GM21367 (cell line): Measurements from ENCODE around the gene AICDA.
"Not testable (repeated sequence)": the region's sequence is repeated elsewhere in the genome, so short reads cannot be mapped to it uniquely, and the experiment has no call there.

Experiments
- ATAC-seq: cut with Tn5 transposase; IDR thresholded peaks from one replicate; pipeline ENCODE4 v1.9.1; 2021; ENCODE audit not compliant: unreplicated experiment

Gene AICDA

DNA sequence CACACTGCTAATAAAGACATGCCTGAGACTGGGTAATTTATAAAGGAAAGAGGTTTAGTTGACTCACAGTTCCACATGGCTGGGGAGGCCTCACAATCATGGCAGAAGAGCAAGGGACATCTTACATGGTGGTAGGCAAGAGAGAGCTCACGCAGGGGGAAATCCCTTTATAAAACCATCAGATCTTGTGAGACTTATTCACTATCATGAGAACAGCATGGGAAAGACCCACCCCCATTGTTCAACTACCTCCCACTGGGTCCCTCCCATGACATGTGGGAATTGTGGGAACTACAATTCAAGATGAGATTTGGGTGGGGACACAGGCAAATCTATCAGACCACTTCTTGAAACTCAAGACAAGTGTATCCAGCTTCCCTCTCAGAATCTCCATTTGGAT lies 1.2 kb upstream of the AICDA start:
- ATAC-seq = not testable (repeated sequence)

GRCh38 chr12:8609061-8609570 lies 3.5 kb downstream of the AICDA start:
- ATAC-seq = no peak

DNA sequence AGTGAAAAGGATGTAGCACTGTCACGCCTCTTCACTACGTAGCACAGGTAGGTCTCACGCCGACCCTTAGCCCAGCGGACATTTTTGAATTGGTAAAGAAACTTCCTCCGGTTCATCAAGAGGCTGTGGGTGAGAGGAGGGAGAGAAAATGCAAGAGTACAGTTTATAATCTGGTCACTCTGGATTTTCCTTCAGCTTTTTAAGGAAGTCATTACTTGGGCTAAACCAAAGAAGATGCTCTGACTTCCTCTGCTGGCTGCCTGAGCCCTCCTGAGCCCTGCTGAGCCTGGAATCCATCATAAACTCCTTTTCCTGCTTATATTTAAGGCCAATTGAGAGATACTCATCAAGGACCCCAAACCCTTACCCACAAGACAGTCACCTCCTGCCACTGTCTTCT lies 5.8 kb downstream of the AICDA start:
- no peak for ATAC-seq

- ATAC-seq = no peak
Measured at GRCh38 chr12:8605057-8605456, 7.6 kb downstream of the AICDA start.

GRCh38 chr12:8603856-8604255 lies 8.8 kb downstream of the AICDA start:
- no peak for ATAC-seq

DNA sequence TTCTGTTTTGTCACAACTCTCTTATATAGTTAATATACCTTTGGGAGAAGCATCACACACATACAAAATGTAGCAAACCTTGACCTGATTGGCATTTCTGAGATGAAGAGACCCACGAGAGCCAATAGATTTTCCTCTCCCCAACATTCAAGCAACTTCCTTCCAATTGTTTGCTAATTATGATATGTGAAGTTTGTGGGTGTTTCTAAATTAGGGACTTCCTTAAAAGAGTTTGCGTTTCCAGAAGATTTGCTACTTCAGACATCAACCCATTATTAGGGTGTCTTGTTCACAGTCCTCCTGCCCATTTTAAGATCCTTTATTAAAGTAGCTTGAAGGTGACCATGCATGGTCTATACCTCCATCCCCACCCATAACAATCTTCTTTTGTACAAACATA lies 9.4 kb downstream of the AICDA start:
- no peak for ATAC-seq

DNA sequence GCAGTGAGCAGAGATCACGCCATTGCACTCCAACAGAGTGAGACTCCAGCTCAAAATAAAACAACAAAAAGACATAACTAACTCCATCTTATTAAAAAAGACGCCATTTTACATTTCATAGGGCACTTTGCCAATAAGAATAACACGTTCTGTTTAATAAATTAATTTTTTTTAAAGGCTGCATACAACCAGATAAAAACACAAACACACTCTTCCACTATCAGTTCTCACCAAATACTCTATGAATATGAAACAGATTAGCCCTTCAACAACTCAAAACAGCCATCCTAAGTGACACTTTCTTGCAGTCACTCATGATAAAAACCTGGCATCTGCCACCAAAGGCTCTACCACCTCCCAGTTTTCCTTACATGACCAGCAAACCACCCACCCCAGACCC lies 16.1 kb downstream of the AICDA start:
- ATAC-seq = no peak

DNA sequence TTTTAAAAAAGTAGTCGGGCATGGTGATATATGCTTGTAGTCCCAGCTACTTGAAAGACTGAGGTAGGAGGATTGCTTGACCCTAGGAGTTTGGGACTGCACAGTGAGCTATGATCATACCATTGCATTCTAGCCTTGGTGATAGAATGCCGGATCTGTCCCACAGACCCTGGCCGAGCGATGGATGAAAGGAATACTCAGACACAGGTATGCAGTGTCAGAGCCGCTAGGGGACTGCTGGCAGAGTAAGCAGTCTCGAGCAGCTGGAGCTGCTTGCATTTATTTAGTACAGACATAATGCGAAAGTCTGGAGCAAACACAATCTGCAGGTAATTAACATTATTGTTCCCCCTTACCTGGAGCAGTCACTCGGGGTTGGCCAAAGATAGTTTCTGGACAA lies 18.6 kb downstream of the AICDA start:
- no peak for ATAC-seq

DNA sequence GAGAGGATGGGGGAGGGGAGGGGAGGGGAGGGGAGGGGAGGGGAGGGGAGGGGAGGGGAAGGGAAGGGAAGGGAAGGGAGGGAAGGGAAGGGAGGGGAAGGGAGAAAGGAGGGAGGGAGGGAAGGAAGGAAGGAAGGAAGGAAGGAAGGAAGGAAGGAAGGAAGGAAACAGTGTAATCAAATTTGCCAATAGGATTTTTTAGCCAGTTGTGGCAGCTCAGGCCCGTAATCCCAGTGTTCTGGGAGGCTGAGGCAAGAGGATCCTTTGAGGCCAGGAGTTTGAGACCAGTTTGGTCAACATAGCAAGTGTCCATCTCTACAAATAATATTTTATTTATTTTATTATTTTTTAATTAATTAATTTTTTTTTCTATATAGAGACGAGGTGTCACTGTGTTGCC lies 19.4 kb downstream of the AICDA start:
- ATAC-seq = no peak

DNA sequence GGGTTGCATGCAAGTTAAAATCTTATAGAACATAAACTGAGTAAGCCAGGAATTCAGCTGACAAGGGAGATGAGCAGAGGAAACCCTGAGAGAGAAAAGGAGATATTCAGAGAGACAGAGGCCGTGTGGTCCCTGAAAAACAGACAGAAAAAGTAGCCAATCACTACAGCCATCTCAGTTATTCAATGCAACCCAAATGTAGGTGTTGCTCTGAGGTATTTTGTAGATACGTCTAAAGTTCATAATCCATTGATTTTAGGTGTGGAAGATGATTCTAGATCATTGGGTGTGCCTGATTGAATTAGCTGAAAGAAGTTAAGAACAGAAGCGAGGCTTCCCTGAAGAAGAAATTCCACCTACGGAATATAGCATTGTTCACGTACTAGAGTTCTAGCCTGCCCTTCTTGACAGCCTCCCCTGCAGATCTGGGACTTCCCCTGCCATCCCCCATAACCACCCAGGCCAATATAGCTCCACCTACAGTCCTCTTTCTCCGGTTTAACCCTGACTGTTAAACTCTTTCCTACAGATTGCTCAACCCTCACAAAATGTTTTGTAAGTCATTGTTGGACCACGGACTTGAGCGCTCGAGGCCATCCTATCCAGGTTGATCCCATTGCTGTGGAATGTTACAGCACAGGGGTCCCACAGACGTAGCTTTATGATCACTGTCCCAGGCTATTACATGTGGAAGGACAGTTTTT lies 21.7 kb downstream of the AICDA start:
- peak; percentile 55 for ATAC-seq

DNA sequence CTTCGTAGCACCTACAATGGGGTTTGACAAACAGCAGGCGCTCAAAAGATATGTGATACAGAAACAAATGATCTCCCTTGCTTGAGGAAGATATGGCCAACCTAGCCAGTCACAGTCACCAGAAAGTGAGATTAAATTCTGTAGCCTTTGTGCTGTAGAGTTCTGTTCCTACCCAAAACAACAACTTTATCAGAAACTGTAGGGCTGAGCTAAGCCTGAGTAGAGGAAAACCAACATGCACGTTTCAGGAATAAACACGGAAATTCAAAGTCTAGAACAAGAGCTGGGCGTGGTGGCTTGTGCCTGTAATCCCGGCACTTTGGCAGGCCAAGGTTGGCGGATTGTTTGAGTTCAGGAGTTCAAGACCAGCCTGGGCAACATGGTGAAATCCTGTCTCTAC lies 23.0 kb downstream of the AICDA start:
- ATAC-seq = no peak

GRCh38 chr12:8584478-8584877 lies 28.2 kb downstream of the AICDA start:
- ATAC-seq = not testable (repeated sequence)

- no peak for ATAC-seq
Measured at GRCh38 chr12:8584004-8584403, 28.7 kb downstream of the AICDA start.

GRCh38 chr12:8581098-8581784 lies 31.4 kb downstream of the AICDA start:
- no peak for ATAC-seq

- ATAC-seq = no peak
Measured at GRCh38 chr12:8577879-8578278, 34.8 kb downstream of the AICDA start.

- no peak for ATAC-seq
Measured at GRCh38 chr12:8572507-8572906, 40.2 kb downstream of the AICDA start.

DNA sequence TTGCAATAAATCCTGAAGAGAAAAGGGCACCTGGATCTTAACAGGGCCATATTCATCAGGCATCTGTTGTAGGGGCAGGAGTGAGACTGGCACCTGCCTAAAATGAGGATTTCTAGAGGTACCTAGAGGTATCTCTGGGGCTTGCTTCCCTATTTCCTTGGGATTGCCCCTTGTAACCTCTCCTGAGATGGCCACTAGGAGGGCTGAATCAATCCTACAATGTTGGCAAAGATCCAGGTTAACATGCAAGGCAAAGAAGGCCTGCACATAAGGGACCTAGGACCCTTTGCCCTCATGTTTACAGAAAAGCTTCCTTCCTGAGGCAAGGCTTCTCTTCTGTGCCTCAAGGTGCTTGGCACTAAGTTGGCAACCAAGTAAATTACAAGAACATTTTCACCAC lies 46.1 kb downstream of the AICDA start:
- ATAC-seq = no peak

DNA sequence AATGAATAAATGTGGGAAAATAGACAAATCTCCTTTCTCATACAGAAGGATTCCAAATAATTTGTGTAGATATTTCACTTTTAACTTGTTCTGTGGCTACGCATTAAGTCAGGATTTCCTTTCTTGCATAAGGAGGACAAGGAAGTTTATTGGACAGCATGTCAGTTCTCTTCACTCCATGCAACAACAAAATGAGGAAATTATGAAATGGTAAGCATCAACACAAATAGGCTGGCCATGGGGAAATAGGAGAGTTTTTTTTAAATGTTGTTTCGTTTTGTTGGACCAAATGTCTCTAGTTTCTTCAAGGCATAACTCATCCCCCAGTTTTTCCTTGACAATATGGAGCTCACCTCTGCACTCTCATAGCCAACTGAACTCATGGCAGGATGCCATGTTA lies 46.6 kb downstream of the AICDA start:
- not testable (repeated sequence) for ATAC-seq

GRCh38 chr12:8564656-8565055 lies 48.0 kb downstream of the AICDA start:
- ATAC-seq = no peak

DNA sequence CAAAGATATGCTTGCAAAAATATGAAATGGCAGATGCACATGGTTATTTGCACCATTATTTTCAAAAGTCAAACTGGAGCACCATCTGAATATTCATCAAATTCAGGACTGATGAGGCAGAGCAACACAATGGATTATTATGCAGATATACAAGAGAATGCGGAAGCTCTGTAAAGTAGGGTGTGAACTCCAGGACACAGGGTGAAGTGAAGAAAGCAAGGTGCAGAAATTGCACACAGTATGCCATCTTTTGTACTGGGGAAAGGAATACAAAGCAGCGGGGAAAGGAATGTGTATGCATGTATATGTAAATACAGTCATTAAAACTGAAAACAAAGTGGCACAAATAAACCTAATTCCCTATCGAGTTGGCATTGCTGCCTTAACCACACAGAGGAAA lies 49.3 kb downstream of the AICDA start:
- no peak for ATAC-seq

- no peak for ATAC-seq
Measured at GRCh38 chr12:8562310-8562709, 50.3 kb downstream of the AICDA start.

- no peak for ATAC-seq
Measured at GRCh38 chr12:8561011-8561410, 51.6 kb downstream of the AICDA start.

DNA sequence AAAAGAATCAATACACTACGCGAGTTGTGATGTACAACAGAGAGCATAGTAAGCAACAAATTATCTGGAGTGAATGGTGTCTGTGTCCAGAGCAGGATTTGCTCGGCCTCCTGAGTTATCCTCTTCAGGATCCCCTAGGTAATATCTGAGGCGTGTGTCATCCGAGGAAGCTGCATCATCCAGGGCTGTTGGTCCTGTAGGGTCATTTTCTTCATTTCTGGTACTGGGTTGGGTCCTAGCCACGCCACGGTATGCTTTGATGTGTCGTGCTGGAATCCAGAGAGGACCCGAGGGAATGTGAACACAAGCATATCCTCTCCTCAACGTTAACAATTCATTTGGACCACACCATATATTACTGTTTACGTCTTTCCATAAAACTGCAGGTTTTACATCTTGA lies 53.0 kb downstream of the AICDA start:
- no peak for ATAC-seq
